PFSK-1 (cell line): ENCODE results near the gene ARGLU1. TPM values are rescaled to one million over a fixed set of nuclear protein-coding genes. Genes with fewer than 3 reads are reported as not detected.

Source experiments
- FOXP2 ChIP-seq: optimal IDR thresholded peaks from 2 replicates; pipeline ENCODE3; 2011; ENCODE audit warnings: borderline replicate concordance, control low read depth, inconsistent platforms; ENCODE audit not compliant: insufficient read depth; ENCODE audit errors: extremely low read length, extremely low read depth
- POLR2AphosphoS5 ChIP-seq: IDR thresholded peaks from 2 replicates; pipeline ENCODE4 v1.6.1; 2012; ENCODE audit warnings: low read depth, mild to moderate bottlenecking, control low read depth, low read length, moderate library complexity
- SIN3A ChIP-seq: IDR thresholded peaks from 2 replicates; pipeline ENCODE4 v1.6.1; 2012; ENCODE audit warnings: mild to moderate bottlenecking, low read length, moderate library complexity, borderline replicate concordance; ENCODE audit not compliant: insufficient read depth
- TAF1 ChIP-seq: IDR thresholded peaks from 2 replicates; pipeline ENCODE4 v1.6.1; 2012; ENCODE audit warnings: low read length, control low read depth, borderline replicate concordance; ENCODE audit not compliant: insufficient read depth
- polyA plus RNA-seq: library from polyadenylated mRNA; unstranded; fragments of >200 nt; gene quantifications from one replicate; pipeline ENCODE4 v1.2.1, GENCODE V29; 2012; ENCODE audit warnings: low read depth, missing spikeins; ENCODE audit not compliant: insufficient read length
- TF ChIP-seq, protein P1 (sequence below), 2 experiments: IDR thresholded peaks; 2 replicates each; pipeline versions ENCODE4 v1.6.1 to v1.8.0; 2011 to 2012; ENCODE audit warnings: low read depth in 2 of 2, low read length in 2 of 2, control low read depth in 1 of 2, inconsistent platforms in 1 of 2, mild to moderate bottlenecking in 1 of 2, moderate library complexity in 1 of 2; ENCODE audit not compliant: insufficient read depth in 1 of 2

The ARGLU1 gene, protein sequence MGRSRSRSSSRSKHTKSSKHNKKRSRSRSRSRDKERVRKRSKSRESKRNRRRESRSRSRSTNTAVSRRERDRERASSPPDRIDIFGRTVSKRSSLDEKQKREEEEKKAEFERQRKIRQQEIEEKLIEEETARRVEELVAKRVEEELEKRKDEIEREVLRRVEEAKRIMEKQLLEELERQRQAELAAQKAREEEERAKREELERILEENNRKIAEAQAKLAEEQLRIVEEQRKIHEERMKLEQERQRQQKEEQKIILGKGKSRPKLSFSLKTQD
- 33.7 TPM for polyA plus RNA-seq

GRCh38 chr13:106567474-106568298, at the start of gene ARGLU1:
Gene ARGLU1, minus strand, starts transcription at chr13:106568137. Its CDS starts 218 bp downstream, at chr13:106567919.
- peak; percentile 66; the same call in 1 of the 2 replicates for TF ChIP-seq TAF1
- TF ChIP-seq POLR2AphosphoS5: peak; percentile 93
- TF ChIP-seq FOXP2: peak; percentile 51
- TF ChIP-seq, protein P1, sequence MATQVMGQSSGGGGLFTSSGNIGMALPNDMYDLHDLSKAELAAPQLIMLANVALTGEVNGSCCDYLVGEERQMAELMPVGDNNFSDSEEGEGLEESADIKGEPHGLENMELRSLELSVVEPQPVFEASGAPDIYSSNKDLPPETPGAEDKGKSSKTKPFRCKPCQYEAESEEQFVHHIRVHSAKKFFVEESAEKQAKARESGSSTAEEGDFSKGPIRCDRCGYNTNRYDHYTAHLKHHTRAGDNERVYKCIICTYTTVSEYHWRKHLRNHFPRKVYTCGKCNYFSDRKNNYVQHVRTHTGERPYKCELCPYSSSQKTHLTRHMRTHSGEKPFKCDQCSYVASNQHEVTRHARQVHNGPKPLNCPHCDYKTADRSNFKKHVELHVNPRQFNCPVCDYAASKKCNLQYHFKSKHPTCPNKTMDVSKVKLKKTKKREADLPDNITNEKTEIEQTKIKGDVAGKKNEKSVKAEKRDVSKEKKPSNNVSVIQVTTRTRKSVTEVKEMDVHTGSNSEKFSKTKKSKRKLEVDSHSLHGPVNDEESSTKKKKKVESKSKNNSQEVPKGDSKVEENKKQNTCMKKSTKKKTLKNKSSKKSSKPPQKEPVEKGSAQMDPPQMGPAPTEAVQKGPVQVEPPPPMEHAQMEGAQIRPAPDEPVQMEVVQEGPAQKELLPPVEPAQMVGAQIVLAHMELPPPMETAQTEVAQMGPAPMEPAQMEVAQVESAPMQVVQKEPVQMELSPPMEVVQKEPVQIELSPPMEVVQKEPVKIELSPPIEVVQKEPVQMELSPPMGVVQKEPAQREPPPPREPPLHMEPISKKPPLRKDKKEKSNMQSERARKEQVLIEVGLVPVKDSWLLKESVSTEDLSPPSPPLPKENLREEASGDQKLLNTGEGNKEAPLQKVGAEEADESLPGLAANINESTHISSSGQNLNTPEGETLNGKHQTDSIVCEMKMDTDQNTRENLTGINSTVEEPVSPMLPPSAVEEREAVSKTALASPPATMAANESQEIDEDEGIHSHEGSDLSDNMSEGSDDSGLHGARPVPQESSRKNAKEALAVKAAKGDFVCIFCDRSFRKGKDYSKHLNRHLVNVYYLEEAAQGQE (IDR thresholded peaks at IDR 0.05; ENCODE audit: insufficient read depth in 1 of 2, low read depth in 2 of 2, low read length in 2 of 2): no peak
- TF ChIP-seq SIN3A: no peak

DNA sequence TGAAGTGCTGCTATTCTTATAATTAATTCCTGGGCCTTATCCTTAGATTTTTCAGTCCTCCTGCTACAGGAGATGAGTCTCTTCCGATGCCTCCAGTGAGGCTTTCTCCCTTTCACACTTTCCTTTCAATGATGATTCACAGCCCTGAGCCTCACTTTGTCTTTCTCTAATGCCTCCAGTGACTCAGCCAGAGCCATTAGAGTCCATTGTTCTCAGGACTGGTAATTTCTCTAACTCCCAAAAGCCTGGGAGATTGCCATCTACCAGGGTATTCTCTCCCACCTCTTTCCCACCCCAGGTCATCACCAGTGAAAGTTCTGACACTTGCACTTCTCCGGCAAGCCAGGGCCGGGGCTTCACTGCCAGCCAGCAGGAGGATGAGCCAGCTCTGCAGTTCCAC, 49.6 kb upstream of the ARGLU1 start:
- TF ChIP-seq SIN3A (no peak), FOXP2 (no peak), POLR2AphosphoS5 (no peak)

DNA sequence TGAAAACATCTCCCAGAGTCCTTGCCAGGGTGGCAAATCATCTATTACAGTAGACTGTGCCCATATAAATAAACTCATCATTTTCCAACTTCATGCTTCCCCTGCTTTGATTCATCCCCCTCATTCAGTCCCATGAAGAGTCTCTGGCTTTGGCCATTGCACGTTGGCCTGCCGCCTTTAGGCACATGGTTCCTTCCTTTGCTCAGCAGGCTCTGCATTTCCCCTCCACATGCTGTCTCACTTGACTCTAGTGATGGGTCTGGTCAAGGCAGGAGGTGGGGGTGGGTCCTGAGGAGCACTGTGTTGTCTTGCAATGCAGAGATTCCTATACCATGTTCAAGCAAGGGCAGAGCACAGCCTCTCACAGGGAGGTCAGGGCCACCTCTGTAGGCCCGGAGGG, 48.8 kb upstream of the ARGLU1 start:
- no peak for TF ChIP-seq TAF1
- no peak for TF ChIP-seq POLR2AphosphoS5
- TF ChIP-seq, protein P1 (IDR thresholded peaks at IDR 0.05; ENCODE audit: insufficient read depth in 1 of 2, low read depth in 2 of 2, low read length in 2 of 2): no peak
- TF ChIP-seq SIN3A: no peak
- TF ChIP-seq FOXP2: no peak

GRCh38 chr13:106614874-106615273, 46.9 kb upstream of the ARGLU1 start:
- TF ChIP-seq, protein P1 (IDR thresholded peaks at IDR 0.05; ENCODE audit: insufficient read depth in 1 of 2, low read depth in 2 of 2, low read length in 2 of 2): no peak
- TF ChIP-seq FOXP2 (no peak), POLR2AphosphoS5 (no peak), TAF1 (no peak), SIN3A (no peak)

GRCh38 chr13:106612688-106613087, 44.8 kb upstream of the ARGLU1 start:
- TF ChIP-seq, protein P1 (IDR thresholded peaks at IDR 0.05; ENCODE audit: insufficient read depth in 1 of 2, low read depth in 2 of 2, low read length in 2 of 2): no peak
- TF ChIP-seq POLR2AphosphoS5 (no peak), FOXP2 (no peak), TAF1 (no peak), SIN3A (no peak)
